ENCODE data around the gene SANBR. TPM values are rescaled to one million over a fixed set of nuclear protein-coding genes. Genes with fewer than 3 reads are reported as not detected.

Gene SANBR
- polyA plus RNA-seq, 1 donor from 2014 or later: 77.1 TPM

DNA sequence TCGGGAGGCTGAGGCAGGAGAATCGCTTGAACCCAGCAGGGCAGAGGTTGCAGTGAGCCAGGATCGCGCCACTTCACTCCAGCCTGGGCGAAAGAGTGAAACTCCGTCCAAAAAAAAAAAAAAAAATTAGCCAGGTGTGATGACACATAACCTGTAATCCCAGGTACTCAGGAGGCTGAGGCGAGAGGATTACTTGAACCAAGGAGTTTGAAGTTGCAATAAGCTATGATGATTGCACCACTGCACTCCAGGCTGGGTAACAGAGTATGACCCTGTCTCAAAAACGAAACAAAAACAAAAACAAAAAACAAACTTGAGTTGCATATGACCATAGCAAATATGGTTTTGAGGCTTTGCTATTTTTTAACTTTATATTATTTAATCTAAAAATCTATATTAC lies 25.8 kb downstream of the SANBR start:
- Histone ChIP-seq H3K27me3 (ENCODE audit: insufficient read depth, low read depth, low read length) (no peaks in the 10 kb centered on the region), H2AFZ (ENCODE audit: low read depth, low read length) (no peak overlapping the region), H3K79me2 (replicated peaks; ENCODE audit: insufficient read depth, low read length) (no peaks in the 10 kb centered on the region), H3K9ac (ENCODE audit: low read length) (no peak overlapping the region), H3K4me2 (ENCODE audit: low read length) (no peak overlapping the region), H3K36me3 (ENCODE audit: insufficient read depth, low read length) (no peaks in the 10 kb centered on the region), H3F3A (ENCODE audit: insufficient read depth, low read length, poor library complexity, severe bottlenecking) (no peaks in the 10 kb centered on the region), H3K27ac (ENCODE audit: low read length) (no peak overlapping the region), H4K20me1 (ENCODE audit: insufficient read depth) (no peaks in the 10 kb centered on the region), H3K9me3 (ENCODE audit: low read length) (no peaks in the 10 kb centered on the region), H3K4me3 (ENCODE audit: low read length) (no peak overlapping the region), H3K9me2 (ENCODE audit: insufficient read depth, low read length) (no peaks in the 10 kb centered on the region)
- TF ChIP-seq POLR2AphosphoS5 (IDR thresholded peaks at IDR 0.05) (no peak), MXI1 (conservative IDR thresholded peaks at IDR 0.05; ENCODE audit: poor library complexity, severe bottlenecking) (no peak), TAF1 (IDR thresholded peaks at IDR 0.05; ENCODE audit: low read depth) (no peak)

DNA sequence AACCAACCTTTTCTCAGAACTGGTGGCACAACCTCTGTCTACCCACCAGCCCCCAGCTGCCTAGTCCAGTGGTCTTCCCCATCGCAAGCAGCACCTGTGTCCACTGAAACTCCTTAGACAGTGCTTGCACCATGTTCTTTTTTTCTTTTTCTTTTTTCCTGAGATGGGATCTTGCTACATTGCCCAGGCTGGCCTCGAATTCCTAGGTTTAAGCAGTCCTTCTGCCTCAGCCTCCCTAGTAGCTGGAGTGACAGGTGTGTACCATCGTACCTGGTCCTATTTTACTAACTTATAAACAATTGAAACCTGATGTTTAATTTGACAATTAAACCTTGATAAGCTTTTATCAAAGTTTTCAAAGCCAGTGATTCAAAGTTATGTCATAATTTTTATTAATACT lies 30.8 kb downstream of the SANBR start:
- no peaks in the 10 kb centered on the region for H3F3A ChIP-seq (ENCODE audit: insufficient read depth, low read length, poor library complexity, severe bottlenecking)
- no peaks in the 10 kb centered on the region for H3K9me3 ChIP-seq (ENCODE audit: low read length)
- H3K27ac ChIP-seq (ENCODE audit: low read length): no peak overlapping the region
- H3K9me2 ChIP-seq (ENCODE audit: insufficient read depth, low read length): no peaks in the 10 kb centered on the region
- no peak overlapping the region for H3K4me3 ChIP-seq (ENCODE audit: low read length)
- no peaks in the 10 kb centered on the region for H4K20me1 ChIP-seq (ENCODE audit: insufficient read depth)
- no peaks in the 10 kb centered on the region for H3K79me2 ChIP-seq (replicated peaks; ENCODE audit: insufficient read depth, low read length)
- no peaks in the 10 kb centered on the region for H3K27me3 ChIP-seq (ENCODE audit: insufficient read depth, low read depth, low read length)
- H2AFZ ChIP-seq (ENCODE audit: low read depth, low read length): no peak overlapping the region
- peaks cover 5% of the 10 kb centered on the region for H3K36me3 ChIP-seq (ENCODE audit: insufficient read depth, low read length)
- H3K9ac ChIP-seq (ENCODE audit: low read length): no peak overlapping the region
- no peak overlapping the region for H3K4me2 ChIP-seq (ENCODE audit: low read length)
- TF ChIP-seq, protein P1, sequence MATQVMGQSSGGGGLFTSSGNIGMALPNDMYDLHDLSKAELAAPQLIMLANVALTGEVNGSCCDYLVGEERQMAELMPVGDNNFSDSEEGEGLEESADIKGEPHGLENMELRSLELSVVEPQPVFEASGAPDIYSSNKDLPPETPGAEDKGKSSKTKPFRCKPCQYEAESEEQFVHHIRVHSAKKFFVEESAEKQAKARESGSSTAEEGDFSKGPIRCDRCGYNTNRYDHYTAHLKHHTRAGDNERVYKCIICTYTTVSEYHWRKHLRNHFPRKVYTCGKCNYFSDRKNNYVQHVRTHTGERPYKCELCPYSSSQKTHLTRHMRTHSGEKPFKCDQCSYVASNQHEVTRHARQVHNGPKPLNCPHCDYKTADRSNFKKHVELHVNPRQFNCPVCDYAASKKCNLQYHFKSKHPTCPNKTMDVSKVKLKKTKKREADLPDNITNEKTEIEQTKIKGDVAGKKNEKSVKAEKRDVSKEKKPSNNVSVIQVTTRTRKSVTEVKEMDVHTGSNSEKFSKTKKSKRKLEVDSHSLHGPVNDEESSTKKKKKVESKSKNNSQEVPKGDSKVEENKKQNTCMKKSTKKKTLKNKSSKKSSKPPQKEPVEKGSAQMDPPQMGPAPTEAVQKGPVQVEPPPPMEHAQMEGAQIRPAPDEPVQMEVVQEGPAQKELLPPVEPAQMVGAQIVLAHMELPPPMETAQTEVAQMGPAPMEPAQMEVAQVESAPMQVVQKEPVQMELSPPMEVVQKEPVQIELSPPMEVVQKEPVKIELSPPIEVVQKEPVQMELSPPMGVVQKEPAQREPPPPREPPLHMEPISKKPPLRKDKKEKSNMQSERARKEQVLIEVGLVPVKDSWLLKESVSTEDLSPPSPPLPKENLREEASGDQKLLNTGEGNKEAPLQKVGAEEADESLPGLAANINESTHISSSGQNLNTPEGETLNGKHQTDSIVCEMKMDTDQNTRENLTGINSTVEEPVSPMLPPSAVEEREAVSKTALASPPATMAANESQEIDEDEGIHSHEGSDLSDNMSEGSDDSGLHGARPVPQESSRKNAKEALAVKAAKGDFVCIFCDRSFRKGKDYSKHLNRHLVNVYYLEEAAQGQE (IDR thresholded peaks at IDR 0.05; ENCODE audit: borderline replicate concordance): no peak
- no peak for TF ChIP-seq POLR2AphosphoS5 (IDR thresholded peaks at IDR 0.05)
- no peak for TF ChIP-seq TAF1 (IDR thresholded peaks at IDR 0.05; ENCODE audit: low read depth)
- no peak for TF ChIP-seq MXI1 (conservative IDR thresholded peaks at IDR 0.05; ENCODE audit: poor library complexity, severe bottlenecking)
- TF ChIP-seq RAD21 (conservative IDR thresholded peaks at IDR 0.05): no peak
- TF ChIP-seq, protein P2, sequence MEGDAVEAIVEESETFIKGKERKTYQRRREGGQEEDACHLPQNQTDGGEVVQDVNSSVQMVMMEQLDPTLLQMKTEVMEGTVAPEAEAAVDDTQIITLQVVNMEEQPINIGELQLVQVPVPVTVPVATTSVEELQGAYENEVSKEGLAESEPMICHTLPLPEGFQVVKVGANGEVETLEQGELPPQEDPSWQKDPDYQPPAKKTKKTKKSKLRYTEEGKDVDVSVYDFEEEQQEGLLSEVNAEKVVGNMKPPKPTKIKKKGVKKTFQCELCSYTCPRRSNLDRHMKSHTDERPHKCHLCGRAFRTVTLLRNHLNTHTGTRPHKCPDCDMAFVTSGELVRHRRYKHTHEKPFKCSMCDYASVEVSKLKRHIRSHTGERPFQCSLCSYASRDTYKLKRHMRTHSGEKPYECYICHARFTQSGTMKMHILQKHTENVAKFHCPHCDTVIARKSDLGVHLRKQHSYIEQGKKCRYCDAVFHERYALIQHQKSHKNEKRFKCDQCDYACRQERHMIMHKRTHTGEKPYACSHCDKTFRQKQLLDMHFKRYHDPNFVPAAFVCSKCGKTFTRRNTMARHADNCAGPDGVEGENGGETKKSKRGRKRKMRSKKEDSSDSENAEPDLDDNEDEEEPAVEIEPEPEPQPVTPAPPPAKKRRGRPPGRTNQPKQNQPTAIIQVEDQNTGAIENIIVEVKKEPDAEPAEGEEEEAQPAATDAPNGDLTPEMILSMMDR (IDR thresholded peaks at IDR 0.05; ENCODE audit: poor library complexity, severe bottlenecking): no peak

DNA sequence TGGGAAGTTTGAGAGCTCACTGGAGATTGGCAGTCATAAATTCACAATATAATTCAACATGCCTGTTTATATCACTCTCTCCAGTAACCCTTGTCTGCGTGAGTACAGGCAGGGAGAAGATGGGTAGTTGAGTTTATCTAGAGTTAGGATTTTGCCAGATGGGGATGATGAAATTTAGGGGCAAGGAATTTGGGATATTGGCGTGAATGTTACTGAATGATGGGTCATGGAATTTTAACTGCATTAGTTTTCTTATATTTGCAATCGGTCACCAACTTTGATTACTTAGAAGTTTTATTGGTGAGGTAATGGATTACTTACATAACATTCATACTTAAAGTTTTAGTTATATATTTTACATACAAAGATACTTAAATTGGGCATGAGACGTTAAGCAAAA lies 35.1 kb downstream of the SANBR start:
- TF ChIP-seq MXI1 (conservative IDR thresholded peaks at IDR 0.05; ENCODE audit: poor library complexity, severe bottlenecking) (no peak), TAF1 (IDR thresholded peaks at IDR 0.05; ENCODE audit: low read depth) (no peak), EP300 (conservative IDR thresholded peaks at IDR 0.05; ENCODE audit: poor library complexity, severe bottlenecking) (no peak), SMC3 (conservative IDR thresholded peaks at IDR 0.05; ENCODE audit: poor library complexity) (no peak)
- TF ChIP-seq, protein P2 (IDR thresholded peaks at IDR 0.05; ENCODE audit: poor library complexity, severe bottlenecking): no peak
- Histone ChIP-seq H3K79me2 (replicated peaks; ENCODE audit: insufficient read depth, low read length) (no peaks in the 10 kb centered on the region), H3F3A (ENCODE audit: insufficient read depth, low read length, poor library complexity, severe bottlenecking) (no peaks in the 10 kb centered on the region), H3K9ac (ENCODE audit: low read length) (no peak overlapping the region), H3K27me3 (ENCODE audit: insufficient read depth, low read depth, low read length) (no peaks in the 10 kb centered on the region), H4K20me1 (ENCODE audit: insufficient read depth) (no peaks in the 10 kb centered on the region), H3K9me2 (ENCODE audit: insufficient read depth, low read length) (no peaks in the 10 kb centered on the region), H3K4me2 (ENCODE audit: low read length) (no peak overlapping the region), H3K27ac (ENCODE audit: low read length) (no peak overlapping the region), H2AFZ (ENCODE audit: low read depth, low read length) (no peak overlapping the region), H3K9me3 (ENCODE audit: low read length) (no peaks in the 10 kb centered on the region), H3K4me3 (ENCODE audit: low read length) (no peak overlapping the region), H3K36me3 (ENCODE audit: insufficient read depth, low read length) (peaks cover 5% of the 10 kb centered on the region)
